Calu3 (cell line): ENCODE results near the gene AP3S2. TPM values are rescaled to one million over a fixed set of nuclear protein-coding genes. Genes with fewer than 3 reads are reported as not detected.
A peak's percentile ranks its signal among the peaks of the same experiment; 100 is the strongest.

ENCODE experiments used
- BruUV-seq: library from RNA; stranded (reverse); fragments of 400-500 nt; replicated peaks from 2 replicates; lab custom pipeline; 2021; lab: Mats Ljungman, UMichigan
- CTCF ChIA-PET: fragments of 300-600 bp; sonication (Branson Sonifier 250); formaldehyde crosslinking; loops from one replicate; lab custom pipeline; 2022; ENCODE audit warnings: antibody characterized with exemption; lab: Charles Lee
- DNase-seq: peaks from one replicate; pipeline ENCODE4 v3.0.0; 2022
- H3K27ac Mint-ChIP-seq: one replicate; pipeline ENCODE4 v1.8.0; 2022; ENCODE audit warnings: mixed read lengths; ENCODE audit not compliant: unreplicated experiment
- H3K27me3 Mint-ChIP-seq: one replicate; pipeline ENCODE4 v1.8.0; 2022; ENCODE audit warnings: mixed read lengths; ENCODE audit not compliant: unreplicated experiment
- H3K36me3 Mint-ChIP-seq: one replicate; pipeline ENCODE4 v1.8.0; 2022; ENCODE audit warnings: mild to moderate bottlenecking, moderate library complexity, mixed read lengths; ENCODE audit not compliant: insufficient read depth, unreplicated experiment
- H3K4me1 Mint-ChIP-seq: one replicate; pipeline ENCODE4 v1.8.0; 2022; ENCODE audit warnings: mild to moderate bottlenecking, low read depth, mixed read lengths; ENCODE audit not compliant: unreplicated experiment
- H3K4me3 Mint-ChIP-seq: one replicate; pipeline ENCODE4 v1.8.0; 2022; ENCODE audit warnings: mild to moderate bottlenecking, low read depth, moderate library complexity, mixed read lengths; ENCODE audit not compliant: unreplicated experiment
- H3K9me3 Mint-ChIP-seq: one replicate; pipeline ENCODE4 v1.8.0; 2022; ENCODE audit warnings: low read depth, mixed read lengths; ENCODE audit not compliant: unreplicated experiment
- intact Hi-C: fragments of 100-400 bp; cut with micrococcal nuclease; formaldehyde crosslinking; loops from one replicate; pipeline ENCODE4 v1.10.0; 2022; ENCODE audit not compliant: unreplicated experiment
- total RNA-seq: library from RNA; stranded (reverse); gene quantifications from 2 replicates; pipeline ENCODE4 v1.2.3, GENCODE V29; 2022
- TF ChIP-seq, protein P1 (sequence below): fragments of 200-600 bp; IDR thresholded peaks from one replicate; pipeline ENCODE4 v1.8.0; 2022; ENCODE audit warnings: antibody characterized with exemption; ENCODE audit not compliant: unreplicated experiment

The AP3S2 gene
- total RNA-seq, 1 experiment from 2014 or later, result 46.2 TPM

DNA sequence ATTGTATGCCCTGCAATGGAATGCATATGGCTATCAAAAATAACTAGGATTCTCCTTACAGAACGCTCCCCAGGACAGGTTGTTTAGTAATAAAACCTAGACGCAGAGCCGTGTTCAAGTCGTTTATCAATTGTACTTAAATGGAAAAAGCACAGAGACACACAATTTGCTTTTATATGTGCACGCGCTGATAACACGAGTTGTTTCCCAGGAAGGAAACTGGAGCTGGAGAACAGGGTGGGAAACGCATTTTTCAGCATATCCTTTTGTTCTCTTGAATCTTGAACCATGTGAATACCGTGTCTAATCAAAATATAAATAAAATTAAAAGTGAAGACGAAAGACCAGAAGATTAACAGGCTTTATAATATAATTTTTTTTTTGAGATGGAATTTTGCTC, 75.5 kb downstream of the AP3S2 start:
- Mint-ChIP-seq H3K27me3 (peaks cover 25% of the 10 kb centered on the region), H3K4me1 (peaks cover 23% of the 10 kb centered on the region), H3K36me3 (peaks cover 12% of the 10 kb centered on the region), H3K4me3 (no peak overlapping the region), H3K27ac (no peak overlapping the region), H3K9me3 (peaks cover 3% of the 10 kb centered on the region)
- CTCF ChIA-PET, result interaction anchor here (0.5 to 0.7 kb wide), 4 partner anchors 37 to 530 kb away, joined by 3 to 7 read pairs (median 4); no protein-coding TSS in a partner anchor
- TF ChIP-seq, protein P1, sequence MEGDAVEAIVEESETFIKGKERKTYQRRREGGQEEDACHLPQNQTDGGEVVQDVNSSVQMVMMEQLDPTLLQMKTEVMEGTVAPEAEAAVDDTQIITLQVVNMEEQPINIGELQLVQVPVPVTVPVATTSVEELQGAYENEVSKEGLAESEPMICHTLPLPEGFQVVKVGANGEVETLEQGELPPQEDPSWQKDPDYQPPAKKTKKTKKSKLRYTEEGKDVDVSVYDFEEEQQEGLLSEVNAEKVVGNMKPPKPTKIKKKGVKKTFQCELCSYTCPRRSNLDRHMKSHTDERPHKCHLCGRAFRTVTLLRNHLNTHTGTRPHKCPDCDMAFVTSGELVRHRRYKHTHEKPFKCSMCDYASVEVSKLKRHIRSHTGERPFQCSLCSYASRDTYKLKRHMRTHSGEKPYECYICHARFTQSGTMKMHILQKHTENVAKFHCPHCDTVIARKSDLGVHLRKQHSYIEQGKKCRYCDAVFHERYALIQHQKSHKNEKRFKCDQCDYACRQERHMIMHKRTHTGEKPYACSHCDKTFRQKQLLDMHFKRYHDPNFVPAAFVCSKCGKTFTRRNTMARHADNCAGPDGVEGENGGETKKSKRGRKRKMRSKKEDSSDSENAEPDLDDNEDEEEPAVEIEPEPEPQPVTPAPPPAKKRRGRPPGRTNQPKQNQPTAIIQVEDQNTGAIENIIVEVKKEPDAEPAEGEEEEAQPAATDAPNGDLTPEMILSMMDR, result no peak
- no peak for DNase-seq
- intact Hi-C loops, result no loop called here
- no TSS peak for BruUV-seq

DNA sequence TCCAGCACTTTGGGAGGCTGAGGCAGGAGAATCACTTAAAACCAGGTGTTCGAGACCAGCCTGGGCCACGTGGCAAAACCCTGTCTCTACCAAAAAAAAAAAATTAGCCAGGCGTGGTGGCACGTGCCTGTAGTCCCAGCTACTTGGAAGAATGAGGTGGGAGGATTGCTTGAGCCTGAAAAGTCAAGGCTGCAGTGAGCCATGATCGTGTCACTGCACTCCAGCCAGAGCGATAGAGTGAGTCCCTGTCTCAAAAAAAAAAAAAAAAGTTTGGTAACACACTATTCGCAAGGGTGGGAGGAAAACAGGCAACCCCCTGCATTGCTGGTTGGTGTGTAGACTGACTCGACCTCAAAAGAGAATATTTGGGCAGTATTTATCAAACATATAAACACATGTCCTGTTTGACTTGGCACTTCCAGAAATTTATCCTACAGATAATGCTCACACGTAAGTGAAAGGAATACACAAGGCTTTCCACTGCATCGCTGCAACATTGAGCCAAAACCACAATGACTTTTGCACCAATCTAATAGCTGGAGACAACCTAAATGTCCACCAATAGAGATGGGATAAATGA, 76.0 kb downstream of the AP3S2 start:
- CTCF ChIA-PET, result interaction anchor here (0.5 to 0.7 kb wide), 3 partner anchors 36 to 530 kb away, joined by 3 to 7 read pairs (median 4); no protein-coding TSS in a partner anchor
- intact Hi-C loops, result no loop called here
- no peak overlapping the region for H3K27ac Mint-ChIP-seq
- H3K4me3 Mint-ChIP-seq, result no peak overlapping the region
- H3K4me1 Mint-ChIP-seq, result peaks cover 23% of the 10 kb centered on the region
- TF ChIP-seq, protein P1, result no peak
- H3K9me3 Mint-ChIP-seq, result peaks cover 3% of the 10 kb centered on the region
- H3K36me3 Mint-ChIP-seq, result peaks cover 12% of the 10 kb centered on the region
- peaks cover 25% of the 10 kb centered on the region for H3K27me3 Mint-ChIP-seq
- no TSS peak for BruUV-seq
- DNase-seq, result no peak

DNA sequence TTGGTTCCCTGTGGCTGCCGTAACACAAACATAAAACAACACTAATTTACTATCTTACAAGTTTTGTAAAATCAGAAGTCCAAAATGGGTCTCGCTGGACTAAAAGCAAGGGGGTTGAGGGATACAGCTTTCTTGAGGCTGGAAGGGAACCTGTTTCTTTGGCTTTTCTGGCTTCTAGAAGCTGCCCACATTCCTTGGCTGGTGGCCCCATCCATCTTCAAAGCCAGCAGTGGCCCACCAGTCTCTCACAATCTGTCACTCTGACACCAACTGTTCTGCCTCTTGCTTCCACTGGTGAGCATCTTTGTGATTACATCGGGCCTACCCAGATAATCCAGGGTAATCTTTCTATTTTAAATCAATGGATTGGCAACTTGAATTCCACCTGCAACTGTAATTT, 78.0 kb downstream of the AP3S2 start:
- DNase-seq, result no peak
- CTCF ChIA-PET, result no interaction called here
- intact Hi-C loops, result no loop called here
- H3K4me3 Mint-ChIP-seq, result peak overlapping the region; percentile 49
- peaks cover 7% of the 10 kb centered on the region for H3K36me3 Mint-ChIP-seq
- H3K9me3 Mint-ChIP-seq, result peaks cover 3% of the 10 kb centered on the region
- no TSS peak for BruUV-seq
- TF ChIP-seq, protein P1, result no peak
- peaks cover 7% of the 10 kb centered on the region for H3K4me1 Mint-ChIP-seq
- no peak overlapping the region for H3K27ac Mint-ChIP-seq
- peaks cover 25% of the 10 kb centered on the region for H3K27me3 Mint-ChIP-seq

DNA sequence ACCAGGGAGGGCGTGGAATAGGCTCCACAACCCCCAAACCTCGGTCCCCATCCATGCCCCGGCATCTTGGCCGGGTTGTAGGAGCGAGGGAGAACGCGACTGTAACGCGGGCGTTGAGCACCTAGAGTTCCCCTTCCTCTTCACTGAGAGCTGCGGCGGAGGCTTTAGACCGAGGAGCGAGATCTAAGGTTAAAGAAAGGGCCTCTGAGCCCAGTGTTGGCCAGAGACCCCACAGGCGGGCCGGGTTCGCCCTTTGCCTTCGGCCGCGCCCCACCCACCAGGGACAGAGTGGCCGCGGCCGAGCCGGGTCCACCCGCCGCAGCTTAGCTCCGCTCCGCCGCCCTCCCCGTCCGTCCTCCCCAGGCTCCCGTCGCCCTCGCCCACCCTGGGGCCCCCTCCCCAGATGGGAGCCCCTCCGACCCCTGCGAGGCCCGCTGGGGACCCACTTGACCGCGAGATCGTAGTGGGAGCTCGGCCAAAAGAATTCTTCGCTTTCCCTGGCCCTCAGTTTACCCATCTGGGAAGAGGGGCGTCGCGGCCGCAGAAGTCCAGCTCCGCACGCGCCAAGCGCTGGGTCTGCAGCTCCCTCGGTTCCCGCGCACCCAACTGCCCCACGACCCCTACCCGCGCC, 79.6 kb downstream of the AP3S2 start:
- peaks cover 3% of the 10 kb centered on the region for H3K9me3 Mint-ChIP-seq
- DNase-seq, result no peak
- H3K27ac Mint-ChIP-seq, result no peak overlapping the region
- no peaks in the 10 kb centered on the region for H3K4me1 Mint-ChIP-seq
- H3K4me3 Mint-ChIP-seq, result peak overlapping the region; percentile 49
- peaks cover 7% of the 10 kb centered on the region for H3K36me3 Mint-ChIP-seq
- CTCF ChIA-PET, result no interaction called here
- TF ChIP-seq, protein P1, result no peak
- intact Hi-C loops, result no loop called here
- peaks cover 25% of the 10 kb centered on the region for H3K27me3 Mint-ChIP-seq
- BruUV-seq, result no TSS peak
